ENCODE data around the gene CDKAL1.
"Not testable (repeated sequence)": the region's sequence is repeated elsewhere in the genome, so short reads cannot be mapped to it uniquely, and the experiment has no call there.

Gene CDKAL1

DNA sequence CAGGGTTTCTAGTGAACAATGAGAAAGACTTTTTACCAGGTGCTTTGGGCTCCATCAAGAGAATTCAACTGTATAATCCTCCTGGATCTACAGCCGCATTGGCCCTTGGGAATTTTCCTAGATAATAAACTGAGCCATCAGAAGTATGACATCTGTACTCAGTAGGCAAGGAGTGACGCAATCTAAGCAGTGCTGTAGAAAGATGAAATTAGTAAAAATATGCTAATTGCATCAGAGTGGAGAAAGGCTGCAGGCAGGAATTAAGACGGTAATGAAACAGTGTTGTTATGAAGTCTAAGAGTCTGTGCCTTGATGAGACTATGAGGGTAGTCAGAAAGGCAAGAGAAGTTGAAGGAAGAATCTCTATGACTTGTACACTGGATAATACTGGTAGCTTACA is 551.4 kb downstream of the CDKAL1 start:
- Histone ChIP-seq H3K27me3 (replicated peaks) (no peaks in the 10 kb centered on the region), H3K36me3 (replicated peaks) (no peaks in the 10 kb centered on the region), H3K4me3 (ENCODE audit: low read depth, low read length) (no peak overlapping the region), H3K27ac (no peak overlapping the region)
- DNase-seq: no peak
- TF ChIP-seq, protein P1, sequence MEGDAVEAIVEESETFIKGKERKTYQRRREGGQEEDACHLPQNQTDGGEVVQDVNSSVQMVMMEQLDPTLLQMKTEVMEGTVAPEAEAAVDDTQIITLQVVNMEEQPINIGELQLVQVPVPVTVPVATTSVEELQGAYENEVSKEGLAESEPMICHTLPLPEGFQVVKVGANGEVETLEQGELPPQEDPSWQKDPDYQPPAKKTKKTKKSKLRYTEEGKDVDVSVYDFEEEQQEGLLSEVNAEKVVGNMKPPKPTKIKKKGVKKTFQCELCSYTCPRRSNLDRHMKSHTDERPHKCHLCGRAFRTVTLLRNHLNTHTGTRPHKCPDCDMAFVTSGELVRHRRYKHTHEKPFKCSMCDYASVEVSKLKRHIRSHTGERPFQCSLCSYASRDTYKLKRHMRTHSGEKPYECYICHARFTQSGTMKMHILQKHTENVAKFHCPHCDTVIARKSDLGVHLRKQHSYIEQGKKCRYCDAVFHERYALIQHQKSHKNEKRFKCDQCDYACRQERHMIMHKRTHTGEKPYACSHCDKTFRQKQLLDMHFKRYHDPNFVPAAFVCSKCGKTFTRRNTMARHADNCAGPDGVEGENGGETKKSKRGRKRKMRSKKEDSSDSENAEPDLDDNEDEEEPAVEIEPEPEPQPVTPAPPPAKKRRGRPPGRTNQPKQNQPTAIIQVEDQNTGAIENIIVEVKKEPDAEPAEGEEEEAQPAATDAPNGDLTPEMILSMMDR (IDR thresholded peaks at IDR 0.05; ENCODE audit: low read depth, low read length, missing control alignments): no peak
- in situ Hi-C loops (cut with HindIII; ENCODE audit: low pct_ligation_motif_present, low sequenced_read_pairs): no loop called here

DNA sequence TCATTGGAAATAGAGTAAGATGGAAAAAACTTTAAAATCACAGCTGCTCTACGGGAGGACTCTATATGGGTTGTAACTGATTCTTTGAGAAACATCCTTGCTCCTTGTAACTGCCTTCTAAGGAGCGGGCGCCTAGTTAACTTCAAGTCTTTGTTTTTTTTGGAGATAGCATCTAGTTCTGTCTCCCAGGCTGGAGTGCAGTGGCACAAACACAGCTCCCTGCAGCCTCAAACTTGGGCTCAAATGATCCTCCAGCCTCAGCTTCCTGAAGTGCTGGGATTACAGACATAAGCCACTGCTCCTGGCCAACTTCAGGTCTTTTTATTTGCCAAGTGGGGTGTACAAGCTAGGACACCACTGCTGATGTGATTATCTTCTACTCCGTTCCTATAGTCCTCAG is 552.9 kb downstream of the CDKAL1 start:
- in situ Hi-C loops (cut with HindIII; ENCODE audit: low pct_ligation_motif_present, low sequenced_read_pairs): no loop called here
- Histone ChIP-seq H3K27ac (no peak overlapping the region), H3K36me3 (replicated peaks) (no peaks in the 10 kb centered on the region), H3K27me3 (replicated peaks) (no peaks in the 10 kb centered on the region), H3K4me3 (ENCODE audit: low read depth, low read length) (no peak overlapping the region)
- DNase-seq: no peak
- TF ChIP-seq, protein P1 (IDR thresholded peaks at IDR 0.05; ENCODE audit: low read depth, low read length, missing control alignments): no peak

DNA sequence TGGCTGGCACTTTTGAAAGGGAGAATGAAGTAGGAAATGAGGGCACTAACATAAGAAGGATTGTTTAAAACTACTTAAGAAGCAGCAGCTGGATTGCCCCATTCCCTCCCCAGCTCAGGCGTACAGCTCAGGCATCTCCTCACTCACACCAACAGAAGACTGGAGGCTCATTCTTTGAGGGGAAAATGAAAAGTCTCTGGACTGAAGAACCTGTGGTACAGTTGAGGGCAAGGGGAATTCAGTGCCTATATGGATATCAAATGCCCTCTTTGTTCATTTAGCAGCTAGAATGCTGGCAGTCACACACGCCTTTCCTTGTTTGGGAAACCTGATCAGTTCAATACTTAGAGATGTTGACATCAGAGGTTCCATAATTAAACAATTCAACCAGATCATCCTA is 557.2 kb downstream of the CDKAL1 start:
- no peaks in the 10 kb centered on the region for H3K27me3 ChIP-seq (replicated peaks)
- H3K4me3 ChIP-seq (ENCODE audit: low read depth, low read length): no peak overlapping the region
- no peak overlapping the region for H3K27ac ChIP-seq
- in situ Hi-C loops (cut with HindIII; ENCODE audit: low pct_ligation_motif_present, low sequenced_read_pairs): no loop called here
- TF ChIP-seq, protein P1 (IDR thresholded peaks at IDR 0.05; ENCODE audit: low read depth, low read length, missing control alignments): no peak
- H3K36me3 ChIP-seq (replicated peaks): no peaks in the 10 kb centered on the region
- DNase-seq: no peak

DNA sequence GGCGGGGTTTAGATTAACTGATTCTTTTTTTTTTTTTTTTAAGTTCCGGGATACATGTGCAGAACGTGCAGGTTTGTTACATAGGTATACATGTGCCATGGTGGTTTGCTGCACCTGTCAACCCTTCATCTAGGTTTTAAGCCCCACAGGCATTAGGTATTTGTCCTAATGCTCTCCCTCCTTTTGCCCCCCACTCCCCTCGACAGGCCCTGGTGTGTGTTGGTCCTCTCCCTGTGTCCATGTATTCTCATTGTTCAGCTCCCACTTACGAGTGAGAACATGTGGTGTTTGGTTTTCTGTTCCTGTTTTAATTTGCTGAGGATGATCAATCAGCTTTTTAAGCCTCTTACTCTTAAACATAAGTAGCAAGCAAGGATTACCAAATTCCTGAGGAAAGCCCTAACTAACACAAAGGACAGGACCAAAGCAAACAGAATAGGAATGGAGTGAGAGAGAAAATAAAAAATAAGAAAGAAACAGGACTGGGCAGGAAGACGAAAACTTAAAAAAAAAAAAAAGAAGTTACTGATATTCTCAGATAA is 558.0 kb downstream of the CDKAL1 start:
- DNase-seq; H3K27me3 ChIP-seq (replicated peaks); H3K36me3 ChIP-seq (replicated peaks); H3K4me3 ChIP-seq (ENCODE audit: low read depth, low read length); in situ Hi-C loops (cut with HindIII; ENCODE audit: low pct_ligation_motif_present, low sequenced_read_pairs); H3K27ac ChIP-seq: not testable (repeated sequence)

DNA sequence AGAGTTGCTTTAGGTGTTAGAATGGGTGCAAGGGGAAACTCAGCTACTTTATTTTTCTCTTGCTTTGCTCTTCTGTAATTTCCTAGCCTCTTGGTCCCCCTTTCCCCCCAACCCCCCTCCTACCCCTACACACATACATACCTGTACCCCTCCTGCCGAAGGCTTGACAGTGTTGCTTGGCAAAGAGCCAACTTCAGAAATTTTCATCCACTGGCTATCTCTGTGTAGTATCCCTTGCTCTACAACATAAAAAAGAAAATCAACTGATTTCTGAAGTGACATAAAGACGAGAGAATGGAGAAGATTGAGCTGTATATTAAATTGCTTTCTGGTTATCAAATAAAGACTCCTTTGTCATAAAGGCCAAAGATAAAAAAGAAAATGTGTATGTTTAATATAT is 561.2 kb downstream of the CDKAL1 start:
- DNase-seq: no peak
- H3K4me3 ChIP-seq (ENCODE audit: low read depth, low read length): no peak overlapping the region
- H3K27me3 ChIP-seq (replicated peaks): no peaks in the 10 kb centered on the region
- in situ Hi-C loops (cut with HindIII; ENCODE audit: low pct_ligation_motif_present, low sequenced_read_pairs): no loop called here
- no peaks in the 10 kb centered on the region for H3K36me3 ChIP-seq (replicated peaks)
- no peak overlapping the region for H3K27ac ChIP-seq
- TF ChIP-seq, protein P1 (IDR thresholded peaks at IDR 0.05; ENCODE audit: low read depth, low read length, missing control alignments): no peak

DNA sequence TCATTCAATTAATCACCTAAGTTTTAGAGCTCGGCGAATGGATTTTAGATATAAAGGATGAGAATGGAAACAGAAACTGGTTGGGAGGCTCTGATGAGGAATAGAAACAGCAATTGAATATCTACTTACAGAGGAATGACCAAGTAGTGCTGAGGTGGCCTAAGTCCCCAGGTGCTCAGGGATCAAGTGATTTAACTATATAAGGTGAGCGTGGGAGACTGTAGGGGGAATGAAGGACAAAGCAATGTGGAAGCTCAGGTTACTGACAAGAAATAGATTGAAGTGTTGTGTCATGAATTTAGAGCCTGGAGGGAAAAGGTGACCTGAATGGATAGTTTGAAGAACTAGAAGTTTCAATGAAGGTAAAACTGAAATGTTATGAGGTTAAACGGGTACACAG is 563.9 kb downstream of the CDKAL1 start:
- in situ Hi-C loops (cut with HindIII; ENCODE audit: low pct_ligation_motif_present, low sequenced_read_pairs): no loop called here
- TF ChIP-seq, protein P1 (IDR thresholded peaks at IDR 0.05; ENCODE audit: low read depth, low read length, missing control alignments): no peak
- Histone ChIP-seq H3K36me3 (replicated peaks) (no peaks in the 10 kb centered on the region), H3K27ac (no peak overlapping the region), H3K27me3 (replicated peaks) (no peaks in the 10 kb centered on the region), H3K4me3 (ENCODE audit: low read depth, low read length) (no peak overlapping the region)
- DNase-seq: no peak

Measured in brain microvascular endothelial cell (primary cell).